NB4 (cell line): ENCODE results near the gene WNT10A.

ENCODE experiments used
- DNase-seq: peaks from one replicate; pipeline ENCODE4 v3.0.0; 2010; ENCODE audit warnings: low read depth
- H3K4me3 ChIP-seq: one replicate; pipeline ENCODE4 v1.5.1; 2011; ENCODE audit warnings: mild to moderate bottlenecking, low read depth, low read length, moderate library complexity
- MYC ChIP-seq: IDR thresholded peaks from 2 replicates; pipeline ENCODE4 v1.6.1; 2011; ENCODE audit warnings: low read depth, low read length
- POLR2A ChIP-seq: IDR thresholded peaks from 2 replicates; pipeline ENCODE4 v1.6.1; 2011; ENCODE audit warnings: mild to moderate bottlenecking; ENCODE audit not compliant: insufficient read length; ENCODE audit errors: extremely low read depth
- TF ChIP-seq, protein P1 (sequence below): IDR thresholded peaks from one replicate; pipeline ENCODE4 v1.5.1; 2012; ENCODE audit warnings: low read depth, low read length
- TF ChIP-seq, protein P2 (sequence below): IDR thresholded peaks from 2 replicates; pipeline ENCODE4 v1.6.1; 2011; ENCODE audit warnings: low read depth, low read length

WNT10A gene

DNA sequence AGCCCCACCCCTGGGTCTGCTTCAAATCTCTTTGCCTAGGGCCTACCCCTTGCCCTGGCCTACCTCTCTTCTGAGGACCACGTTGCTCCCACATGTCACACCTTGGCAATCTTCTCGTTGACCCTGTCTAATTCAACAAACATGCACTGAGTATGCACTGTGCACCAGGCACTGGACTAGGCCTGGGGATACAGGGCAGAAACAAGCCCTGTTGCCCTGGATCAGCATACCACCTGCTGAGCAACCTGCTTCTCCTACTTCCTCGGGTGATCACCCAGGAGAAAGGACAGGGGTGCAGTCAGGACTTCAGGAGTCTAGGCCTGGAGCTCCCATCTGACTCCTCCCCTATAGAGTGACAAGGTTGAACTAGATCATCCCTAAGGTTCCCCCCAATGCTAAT is 9.7 kb downstream of the WNT10A start:
- no peak overlapping the region for H3K4me3 ChIP-seq
- TF ChIP-seq POLR2A (no peak), MYC (no peak)
- TF ChIP-seq, protein P1, sequence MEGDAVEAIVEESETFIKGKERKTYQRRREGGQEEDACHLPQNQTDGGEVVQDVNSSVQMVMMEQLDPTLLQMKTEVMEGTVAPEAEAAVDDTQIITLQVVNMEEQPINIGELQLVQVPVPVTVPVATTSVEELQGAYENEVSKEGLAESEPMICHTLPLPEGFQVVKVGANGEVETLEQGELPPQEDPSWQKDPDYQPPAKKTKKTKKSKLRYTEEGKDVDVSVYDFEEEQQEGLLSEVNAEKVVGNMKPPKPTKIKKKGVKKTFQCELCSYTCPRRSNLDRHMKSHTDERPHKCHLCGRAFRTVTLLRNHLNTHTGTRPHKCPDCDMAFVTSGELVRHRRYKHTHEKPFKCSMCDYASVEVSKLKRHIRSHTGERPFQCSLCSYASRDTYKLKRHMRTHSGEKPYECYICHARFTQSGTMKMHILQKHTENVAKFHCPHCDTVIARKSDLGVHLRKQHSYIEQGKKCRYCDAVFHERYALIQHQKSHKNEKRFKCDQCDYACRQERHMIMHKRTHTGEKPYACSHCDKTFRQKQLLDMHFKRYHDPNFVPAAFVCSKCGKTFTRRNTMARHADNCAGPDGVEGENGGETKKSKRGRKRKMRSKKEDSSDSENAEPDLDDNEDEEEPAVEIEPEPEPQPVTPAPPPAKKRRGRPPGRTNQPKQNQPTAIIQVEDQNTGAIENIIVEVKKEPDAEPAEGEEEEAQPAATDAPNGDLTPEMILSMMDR: no peak
- TF ChIP-seq, protein P2, sequence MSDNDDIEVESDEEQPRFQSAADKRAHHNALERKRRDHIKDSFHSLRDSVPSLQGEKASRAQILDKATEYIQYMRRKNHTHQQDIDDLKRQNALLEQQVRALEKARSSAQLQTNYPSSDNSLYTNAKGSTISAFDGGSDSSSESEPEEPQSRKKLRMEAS: no peak
- DNase-seq: no peak

DNA sequence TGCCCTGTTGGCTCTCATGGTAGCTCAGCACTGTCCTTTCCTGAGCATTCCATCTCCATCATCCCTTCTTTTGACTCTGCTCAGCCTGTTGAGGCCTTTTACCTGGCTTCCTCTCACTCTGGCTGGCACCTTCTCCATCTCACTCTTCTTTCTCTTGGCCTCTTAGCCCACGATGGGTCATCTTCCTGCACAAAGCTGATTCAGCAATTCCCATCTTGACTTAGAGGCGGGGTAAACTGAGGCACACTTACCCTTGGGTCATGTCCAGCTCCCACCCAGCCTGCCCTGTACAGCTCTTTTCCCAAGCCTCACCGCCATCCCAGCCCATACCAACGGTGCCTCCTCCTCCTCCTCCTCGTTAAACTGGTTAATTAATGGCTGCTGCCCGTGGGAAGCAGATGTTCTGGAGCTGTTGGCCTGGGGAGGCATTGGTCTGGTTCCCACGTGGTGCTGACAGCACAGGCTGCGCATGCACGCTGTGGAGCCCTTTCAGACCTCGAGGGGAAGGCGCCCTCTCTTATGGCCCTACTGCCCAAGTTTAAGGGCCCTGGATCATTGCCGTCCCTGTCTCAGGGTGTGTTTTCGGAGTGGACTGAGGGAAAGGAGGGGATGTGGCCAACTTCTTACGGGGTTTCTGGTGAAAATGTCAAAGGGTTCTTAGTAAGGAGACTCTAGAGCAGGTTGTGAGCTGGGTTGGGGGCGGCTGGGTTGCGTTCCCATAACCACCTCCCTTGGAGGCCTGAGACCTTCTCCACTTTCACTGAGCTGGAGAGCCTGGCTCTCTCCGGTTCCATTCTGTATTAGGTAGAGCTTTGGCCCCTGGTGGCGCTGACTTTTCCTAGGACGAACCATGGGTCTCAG is 10.9 kb downstream of the WNT10A start:
- H3K4me3 ChIP-seq: no peak overlapping the region
- TF ChIP-seq, protein P1: no peak
- TF ChIP-seq MYC (no peak), POLR2A (no peak)
- TF ChIP-seq, protein P2: no peak
- no peak for DNase-seq

DNA sequence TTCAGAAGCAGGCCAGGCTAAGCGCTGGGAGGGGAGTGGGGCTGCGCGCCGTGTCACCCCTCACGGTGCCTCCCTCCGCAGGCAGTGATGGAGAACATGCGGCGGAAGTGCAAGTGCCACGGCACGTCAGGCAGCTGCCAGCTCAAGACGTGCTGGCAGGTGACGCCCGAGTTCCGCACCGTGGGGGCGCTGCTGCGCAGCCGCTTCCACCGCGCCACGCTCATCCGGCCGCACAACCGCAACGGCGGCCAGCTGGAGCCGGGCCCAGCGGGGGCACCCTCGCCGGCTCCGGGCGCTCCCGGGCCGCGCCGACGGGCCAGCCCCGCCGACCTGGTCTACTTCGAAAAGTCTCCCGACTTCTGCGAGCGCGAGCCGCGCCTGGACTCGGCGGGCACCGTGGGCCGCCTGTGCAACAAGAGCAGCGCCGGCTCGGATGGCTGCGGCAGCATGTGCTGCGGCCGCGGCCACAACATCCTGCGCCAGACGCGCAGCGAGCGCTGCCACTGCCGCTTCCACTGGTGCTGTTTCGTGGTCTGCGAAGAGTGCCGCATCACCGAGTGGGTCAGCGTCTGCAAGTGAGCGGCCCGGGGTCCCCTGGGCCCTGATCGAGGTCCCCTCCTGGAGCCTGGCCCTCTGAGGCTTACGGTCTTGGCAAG is 12.2 kb downstream of the WNT10A start:
- TF ChIP-seq, protein P2: peak; percentile 74
- TF ChIP-seq POLR2A: no peak
- TF ChIP-seq, protein P1: peak; percentile 40
- TF ChIP-seq MYC: peak; percentile 84
- DNase-seq: peak; percentile 90
- H3K4me3 ChIP-seq: peak overlapping the region; percentile 44

DNA sequence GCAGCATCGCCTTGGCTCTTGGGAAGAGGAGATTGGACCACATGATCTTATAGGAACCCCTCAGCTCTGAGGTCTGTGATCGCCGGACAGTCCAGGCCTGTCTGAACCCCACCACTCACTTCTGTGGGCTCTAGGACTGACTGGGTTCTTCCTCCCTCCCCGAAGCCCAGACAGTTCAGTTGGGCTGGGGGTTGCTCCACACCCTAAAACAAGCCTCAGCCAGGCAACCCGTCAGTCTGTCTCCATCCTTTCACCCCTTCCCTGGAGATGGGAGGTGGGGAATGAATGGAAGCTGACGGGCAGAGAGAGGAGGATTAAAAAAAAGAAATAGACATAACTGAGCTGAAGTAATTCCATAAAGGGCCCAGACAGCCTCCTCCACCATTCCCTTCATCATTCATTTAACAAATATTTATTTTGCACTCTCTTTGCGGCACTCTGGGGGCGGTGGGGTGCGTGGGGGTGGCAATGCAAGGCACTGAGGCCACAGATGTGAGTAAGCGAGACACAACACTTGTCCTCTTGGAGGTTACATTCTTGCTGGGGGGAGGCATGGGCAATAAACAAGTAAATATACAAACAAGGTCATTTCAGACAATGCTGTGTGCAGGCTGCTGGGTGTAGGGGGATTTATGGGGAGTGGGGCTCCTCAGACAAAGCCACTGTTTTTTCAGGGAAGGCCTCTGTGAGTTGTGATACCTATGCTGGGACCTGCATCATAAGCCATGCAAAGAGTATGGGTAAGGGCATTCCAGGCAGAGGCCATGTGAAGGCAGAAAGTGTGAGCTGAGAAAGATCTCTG is 12.9 kb downstream of the WNT10A start:
- no peak for DNase-seq
- peak overlapping the region; percentile 44 for H3K4me3 ChIP-seq
- TF ChIP-seq MYC (no peak), POLR2A (no peak)
- TF ChIP-seq, protein P1: no peak
- TF ChIP-seq, protein P2: no peak

DNA sequence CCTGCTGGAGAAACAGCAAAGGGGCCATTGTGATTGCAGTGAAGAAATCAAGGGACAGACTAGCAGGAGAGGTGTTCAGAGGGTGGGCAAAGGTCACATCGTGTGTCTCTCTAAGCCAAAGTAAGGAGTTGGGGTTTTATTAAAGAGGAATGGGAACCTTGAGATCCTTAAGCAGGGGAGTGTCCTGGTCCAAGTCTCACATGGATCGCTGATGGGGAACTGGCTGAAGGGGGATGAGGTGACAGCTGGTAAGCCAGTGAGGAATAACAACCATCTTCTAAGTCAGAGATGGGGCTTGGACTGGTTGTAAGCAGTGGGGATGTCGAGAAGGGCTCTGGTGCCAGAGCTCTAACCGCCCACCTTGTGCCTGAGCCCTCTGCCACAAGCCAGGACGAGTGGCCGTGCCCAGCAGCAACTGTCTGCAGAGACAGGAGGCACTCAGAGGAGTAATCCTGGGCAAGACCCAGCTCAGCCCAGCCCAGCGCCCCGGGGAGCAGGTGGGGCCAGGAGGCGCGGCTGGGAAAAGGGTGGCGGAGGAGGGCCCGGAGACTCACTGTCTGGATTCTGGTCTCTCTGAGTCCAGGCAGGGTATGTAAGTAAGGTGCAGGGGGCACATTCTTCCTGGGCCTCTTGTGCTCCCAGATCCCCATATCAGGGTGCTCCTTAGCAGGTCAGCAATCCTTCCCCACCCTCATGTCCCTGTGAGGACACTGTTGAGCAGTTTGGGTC is 13.7 kb downstream of the WNT10A start:
- no peak for DNase-seq
- no peak overlapping the region for H3K4me3 ChIP-seq
- TF ChIP-seq POLR2A: no peak
- TF ChIP-seq, protein P1: no peak
- TF ChIP-seq, protein P2: no peak
- no peak for TF ChIP-seq MYC
